ENCODE data around the gene OR2V2.
A peak's percentile ranks its signal among the peaks of the same experiment; 100 is the strongest.
"Not testable (repeated sequence)": the region's sequence is repeated elsewhere in the genome, so short reads cannot be mapped to it uniquely, and the experiment has no call there.

Gene OR2V2

DNA sequence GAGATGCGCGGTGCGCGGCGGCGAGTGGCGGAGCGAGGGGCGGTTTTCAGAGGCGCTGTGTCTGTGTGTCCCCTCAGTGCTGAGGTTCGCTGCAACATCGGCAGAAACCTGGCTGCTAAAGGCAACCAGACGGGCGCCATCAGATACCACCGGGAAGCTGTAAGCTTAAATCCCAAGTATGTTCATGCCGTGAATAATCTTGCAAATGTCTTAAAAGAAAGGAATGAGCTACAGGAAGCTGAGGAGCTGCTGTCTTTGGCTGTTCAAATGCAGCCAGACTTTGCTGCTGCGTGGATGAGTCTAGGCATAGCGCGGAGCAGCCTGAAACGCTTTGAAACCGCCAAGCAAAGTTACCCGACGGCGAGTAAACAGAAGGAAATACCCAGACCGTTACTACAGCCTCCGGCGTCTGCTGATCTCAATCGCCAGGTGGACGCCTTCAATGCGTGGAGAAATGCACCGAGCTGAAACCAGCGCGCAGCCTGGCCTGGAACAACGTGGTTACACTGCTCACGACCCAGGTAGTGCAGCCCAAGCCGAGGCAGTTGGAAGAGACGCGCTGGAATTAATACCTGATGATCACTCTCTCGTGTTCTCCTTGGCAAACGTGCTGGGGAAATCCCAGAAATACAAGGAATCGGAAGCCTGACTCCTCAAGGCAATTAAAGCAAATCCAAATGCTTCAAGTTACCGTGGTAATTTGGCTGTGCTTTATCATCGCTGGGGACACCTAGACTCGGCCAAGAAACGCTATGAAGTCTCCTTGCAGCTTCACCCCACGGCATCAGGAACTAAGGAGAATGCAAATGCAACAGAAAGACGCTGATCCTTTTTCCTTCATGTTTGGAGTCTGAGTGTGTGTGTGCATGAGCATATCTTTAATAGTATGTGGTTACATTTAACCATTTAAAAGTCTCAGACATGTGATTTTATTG is 32.3 kb upstream of the OR2V2 start:
- DNase-seq (ENCODE audit: low read depth), result no peak

DNA sequence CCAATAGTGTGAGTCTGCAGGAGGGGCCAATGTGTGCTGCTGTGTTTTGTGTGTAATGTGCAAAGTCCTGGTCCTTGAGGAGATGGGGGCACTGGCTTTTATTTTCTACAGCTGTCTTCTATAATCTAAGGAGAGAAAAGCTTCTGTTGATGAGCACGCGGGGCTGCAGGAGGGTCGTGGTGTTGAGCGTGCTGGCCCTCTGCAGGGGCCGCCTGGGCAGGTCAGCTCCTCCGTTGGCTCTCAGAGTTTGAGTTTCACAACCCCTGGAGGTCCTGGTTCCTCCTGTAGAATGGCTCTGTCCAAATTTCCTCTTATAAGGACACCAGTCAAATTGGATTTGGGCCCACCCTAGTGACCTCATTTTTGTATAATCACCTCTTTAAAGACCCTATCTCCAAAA is 29.0 kb upstream of the OR2V2 start:
- no peak for DNase-seq (ENCODE audit: low read depth)

DNA sequence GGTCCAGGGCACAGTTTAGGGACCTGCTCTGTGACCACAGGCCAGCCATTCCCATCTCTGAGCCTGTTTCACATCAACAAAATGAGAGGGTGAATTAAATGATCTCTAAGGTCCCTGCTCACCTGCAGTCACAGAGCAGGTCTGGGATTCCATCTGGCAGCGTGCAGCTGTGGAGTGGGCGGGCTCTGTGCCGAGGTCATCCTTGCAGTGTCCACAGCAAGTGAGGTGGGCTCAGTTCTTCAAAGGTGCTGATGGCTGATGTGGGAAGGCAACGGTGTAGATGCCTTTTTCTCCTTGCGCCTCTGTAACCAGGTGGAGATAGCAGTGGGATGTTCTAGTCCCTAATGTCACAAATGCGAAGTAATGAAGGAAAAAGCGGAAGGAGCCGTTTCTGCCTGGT is 28.3 kb upstream of the OR2V2 start:
- no peak for DNase-seq (ENCODE audit: low read depth)

DNA sequence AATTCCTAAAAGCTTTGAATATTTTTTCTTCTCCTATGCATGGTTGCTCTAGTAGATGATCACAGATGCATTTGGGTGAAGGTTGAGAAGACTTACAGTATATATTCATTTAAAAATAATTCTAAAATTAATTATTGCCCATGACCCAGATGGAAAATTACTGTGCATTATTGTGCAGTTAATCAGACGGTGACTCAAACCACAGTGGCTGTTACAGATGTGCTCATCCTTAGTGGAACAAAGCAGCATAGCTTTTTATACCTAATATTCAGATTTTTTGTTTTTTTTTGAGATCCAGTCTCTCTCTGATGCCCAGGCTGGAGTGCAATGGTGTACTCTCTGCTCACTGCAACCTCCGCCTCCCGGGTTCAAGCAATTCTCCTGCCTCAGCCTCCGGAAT is 27.1 kb upstream of the OR2V2 start:
- no peak for DNase-seq (ENCODE audit: low read depth)

DNA sequence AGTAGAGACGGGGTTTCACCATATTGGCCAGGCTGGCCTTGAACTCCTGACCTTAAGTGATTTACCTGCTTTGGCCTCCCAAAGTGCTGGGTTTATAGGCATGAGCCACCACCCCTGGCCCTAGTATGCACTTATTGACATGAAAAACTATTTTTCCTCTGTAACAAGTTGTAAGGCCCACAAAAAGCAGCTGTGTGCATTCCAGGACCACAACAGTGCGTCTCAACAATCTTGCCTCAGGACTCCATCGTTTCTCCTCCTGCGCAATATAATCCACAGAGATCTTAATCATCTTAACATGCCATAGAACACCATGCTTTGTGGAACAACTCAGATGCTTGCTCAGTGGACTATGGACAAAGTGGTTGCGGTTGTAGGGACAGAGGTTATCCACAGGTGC is 26.6 kb upstream of the OR2V2 start:
- no peak for DNase-seq (ENCODE audit: low read depth)

DNA sequence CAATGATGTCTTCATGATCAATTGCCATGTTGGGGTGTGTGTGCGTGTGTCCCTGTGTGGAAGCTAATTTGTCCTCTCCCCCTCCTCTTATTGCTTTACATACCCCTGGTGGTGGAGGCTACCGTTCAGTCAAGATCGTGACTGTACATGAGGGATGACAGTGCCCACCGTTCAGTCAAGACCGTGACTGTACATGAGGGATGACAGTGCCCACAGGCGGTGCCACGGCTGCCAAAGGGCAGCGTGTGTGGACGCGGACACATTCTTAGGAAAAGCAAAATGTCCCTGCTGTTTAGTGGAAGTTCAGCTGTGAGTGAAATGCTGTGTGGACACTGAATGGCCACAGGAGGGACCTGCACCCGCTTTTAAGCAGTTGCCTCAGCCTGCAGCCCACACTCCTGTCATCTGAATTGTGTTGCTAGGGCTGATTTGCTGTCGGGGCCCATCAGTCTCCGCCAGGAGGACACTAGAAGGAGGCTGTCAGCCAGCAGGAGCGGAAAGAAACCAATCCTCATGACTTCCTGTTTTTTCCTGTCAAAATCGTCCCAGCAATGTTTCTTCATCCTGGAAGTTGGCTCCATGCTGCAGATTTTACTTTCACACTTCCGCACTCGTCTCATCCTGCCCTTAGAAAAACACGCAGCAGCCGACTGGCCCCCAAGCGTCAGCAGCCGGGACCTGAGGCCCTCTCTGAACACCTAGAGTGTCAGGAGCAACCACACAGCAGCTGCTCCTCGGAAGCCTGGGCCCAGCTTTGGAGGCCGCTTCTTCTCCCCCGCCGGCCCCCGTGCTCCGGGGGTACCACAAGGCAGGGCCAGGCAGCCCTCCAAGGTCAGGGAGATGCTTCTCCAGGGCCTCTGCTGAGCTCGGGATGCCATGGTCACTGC is 25.5 kb upstream of the OR2V2 start:
- DNase-seq (ENCODE audit: low read depth), result no peak

DNA sequence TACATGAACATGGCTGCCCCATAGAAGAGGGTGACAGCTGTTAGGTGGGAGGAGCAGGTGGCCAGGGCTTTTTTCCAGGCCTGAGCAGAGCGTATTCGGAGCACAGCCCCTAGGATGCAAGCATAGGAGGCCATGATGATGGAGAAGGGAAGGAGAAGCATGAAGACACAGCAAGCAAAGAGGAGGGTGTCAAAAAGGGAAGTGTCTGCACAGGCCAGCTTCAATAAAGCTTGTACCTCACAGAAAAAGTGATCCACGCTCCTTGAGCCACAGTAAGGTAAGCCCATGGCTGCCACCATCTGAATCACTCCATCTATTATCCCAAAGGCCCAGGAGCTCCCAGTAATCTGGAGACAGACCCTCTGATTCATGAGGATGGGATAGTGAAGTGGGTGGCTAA is 22.9 kb upstream of the OR2V2 start:
- no peak for DNase-seq (ENCODE audit: low read depth)

DNA sequence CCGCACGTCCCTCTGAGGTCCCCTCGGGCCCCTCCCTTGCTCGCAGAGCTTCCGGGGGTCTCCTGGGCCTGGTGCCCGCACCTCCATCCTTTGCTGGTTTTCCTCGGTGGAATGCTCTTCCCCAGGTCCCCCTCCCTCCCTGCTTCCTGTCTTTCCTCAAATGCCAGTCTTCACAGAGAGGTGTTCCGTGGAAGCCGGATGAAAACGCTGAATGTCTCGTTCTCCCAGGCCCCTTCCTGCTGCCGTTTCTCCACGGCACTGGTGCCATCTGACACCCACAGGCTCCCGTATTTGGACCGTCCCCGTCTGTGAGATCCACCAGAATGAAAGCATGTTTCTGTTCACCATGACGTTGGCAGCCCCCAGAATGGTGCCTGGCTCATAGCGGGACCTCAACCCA is 20.5 kb upstream of the OR2V2 start:
- DNase-seq (ENCODE audit: low read depth), result no peak

DNA sequence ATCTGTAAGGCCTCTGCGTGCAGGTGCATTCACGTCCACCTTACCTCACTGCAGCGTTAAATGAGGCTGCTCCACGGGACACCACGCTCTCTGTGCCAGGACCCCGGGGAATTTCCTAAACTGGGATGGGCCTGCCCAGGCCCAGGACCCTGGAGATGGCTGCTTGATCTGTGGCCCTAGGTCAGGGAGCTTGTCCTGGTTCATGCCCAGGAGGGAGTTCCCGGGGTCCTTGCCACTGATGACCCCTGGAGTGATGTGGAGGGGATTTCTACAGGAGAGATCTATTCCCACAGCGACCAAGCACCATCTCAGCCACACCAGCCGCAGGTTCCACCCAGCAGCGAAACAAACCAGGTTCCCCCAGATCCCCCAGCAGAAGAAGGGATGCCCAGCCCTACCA is 19.9 kb upstream of the OR2V2 start:
- DNase-seq (ENCODE audit: low read depth), result no peak

DNA sequence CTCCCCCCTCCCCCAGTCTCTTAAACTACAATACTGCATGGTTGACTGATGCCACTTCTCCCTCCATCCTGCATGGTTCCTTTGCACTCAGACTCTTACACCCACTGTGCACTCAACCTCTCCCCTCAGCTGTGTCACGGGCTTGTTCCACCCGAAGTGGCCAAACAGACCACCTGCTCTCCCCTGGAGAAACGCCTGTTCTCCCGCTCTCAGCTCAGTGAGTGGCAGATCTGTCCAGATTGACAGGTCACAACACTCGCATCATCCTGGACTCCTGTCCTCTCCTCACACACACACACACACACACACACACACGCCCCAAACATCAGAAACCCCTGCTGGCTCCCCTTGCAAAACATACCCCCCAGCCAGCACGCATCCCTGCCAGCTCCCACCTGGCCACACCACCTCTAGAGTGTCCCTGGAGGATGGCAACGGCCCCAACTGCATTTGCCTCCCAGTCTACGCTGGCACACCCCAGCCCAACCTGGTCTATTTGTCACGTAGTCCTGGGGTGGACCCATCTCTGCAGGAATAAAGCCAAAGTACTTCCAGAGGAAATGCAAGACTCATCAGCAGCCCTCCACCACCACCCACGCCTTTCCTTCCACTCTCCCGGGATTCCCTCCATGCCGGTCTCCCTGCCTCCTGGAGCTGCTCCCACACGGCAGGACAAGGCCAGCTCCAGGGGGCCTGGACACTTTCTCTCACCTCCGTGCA is 19.3 kb upstream of the OR2V2 start:
- no peak for DNase-seq (ENCODE audit: low read depth)

DNA sequence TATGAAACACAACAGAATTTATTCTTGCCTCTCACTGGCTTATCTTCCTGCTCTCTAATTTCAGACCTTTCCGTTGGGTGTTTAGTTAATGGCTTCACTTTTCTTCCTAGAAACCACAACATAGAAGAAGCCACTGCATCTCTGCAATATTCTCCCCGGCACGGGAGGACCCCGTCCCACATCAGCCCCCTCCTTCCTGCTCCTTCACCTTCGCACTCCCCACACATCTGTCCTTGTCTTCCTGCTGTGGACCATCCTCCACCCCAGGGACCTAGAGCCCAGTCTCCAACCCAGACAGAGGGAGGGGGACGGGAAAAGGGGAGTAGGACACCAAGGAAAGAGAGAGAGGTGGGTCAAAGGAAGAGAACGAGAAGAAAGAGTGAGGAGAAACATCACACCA is 17.8 kb upstream of the OR2V2 start:
- DNase-seq (ENCODE audit: low read depth), result no peak

DNA sequence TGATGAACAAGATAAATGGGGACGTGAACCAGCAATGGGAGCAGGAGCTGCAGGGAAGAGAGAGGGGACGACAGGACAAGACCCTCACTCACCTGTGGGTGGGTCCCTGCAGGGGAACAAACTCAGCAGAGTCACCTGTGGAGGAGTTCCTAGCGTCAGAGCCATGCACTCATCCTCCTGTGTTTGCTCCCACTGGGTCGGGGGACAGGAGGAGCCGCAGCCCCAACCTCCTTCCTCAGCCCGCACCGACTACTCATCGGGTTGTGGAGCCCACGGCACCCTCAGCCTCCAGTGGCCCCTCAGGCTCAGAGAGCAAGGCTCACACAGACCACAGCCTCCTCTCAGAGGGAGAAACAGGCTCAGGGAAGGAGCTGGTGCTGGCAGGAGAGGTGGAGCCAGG is 17.3 kb upstream of the OR2V2 start:
- not testable (repeated sequence) for DNase-seq (ENCODE audit: low read depth)

DNA sequence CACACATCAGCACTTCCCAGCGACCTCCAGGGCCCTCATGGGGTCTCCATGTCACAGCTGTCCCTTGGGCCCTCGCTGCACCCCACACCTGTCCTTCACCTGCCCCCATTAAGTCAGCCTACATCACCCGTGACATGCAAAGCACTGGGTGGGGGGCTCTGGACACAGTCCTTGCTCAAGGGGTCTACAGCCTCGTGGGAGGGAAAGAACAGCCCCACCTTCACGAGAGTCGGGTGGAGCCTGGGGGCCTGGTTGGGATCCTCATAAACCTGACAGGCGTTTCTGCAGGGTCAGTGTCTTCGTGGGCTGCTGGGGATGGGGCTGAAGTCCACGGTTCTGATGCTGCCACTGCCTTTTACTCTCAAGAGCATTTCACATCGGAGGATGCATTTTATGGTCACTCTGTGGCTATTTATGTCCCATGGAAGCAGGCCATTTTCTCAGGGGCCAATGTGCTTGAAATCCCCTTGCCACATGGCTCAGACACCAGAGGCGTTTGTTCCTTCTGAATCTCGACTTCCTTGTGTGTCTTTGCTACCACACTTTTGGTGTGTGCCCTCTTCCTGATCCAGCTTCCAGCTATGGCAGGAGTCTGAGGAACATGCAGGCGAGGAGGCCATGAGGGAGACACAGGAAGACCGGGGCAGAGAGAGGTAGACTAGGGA is 16.4 kb upstream of the OR2V2 start, which contains the start of gene OR2V1:
TSS of gene OR2V1 (minus strand) at position 338 of the 665 bp plus-strand sequence. CDS start 5,865 bp downstream, outside the sequence.
- no peak for DNase-seq (ENCODE audit: low read depth)

DNA sequence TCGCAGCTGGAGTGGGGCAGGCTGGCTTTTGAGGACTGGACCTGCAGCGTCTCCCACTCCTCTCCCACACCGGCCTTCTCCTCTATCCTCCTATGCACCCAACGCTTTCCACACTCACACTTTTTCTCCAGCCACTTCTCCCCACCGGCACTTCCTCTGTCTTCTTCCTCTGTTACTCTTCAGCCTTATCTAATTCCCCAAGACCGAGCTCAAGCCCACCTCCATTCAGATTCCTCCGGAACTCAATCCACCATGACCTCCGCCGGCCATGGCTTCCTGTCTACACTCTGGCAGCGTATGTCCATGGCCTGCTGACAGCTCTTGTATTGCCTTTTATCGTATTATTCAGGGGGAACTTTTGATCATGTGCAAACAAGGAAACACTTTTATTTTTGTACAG is 15.9 kb upstream of the OR2V2 start:
- no peak for DNase-seq (ENCODE audit: low read depth)

DNA sequence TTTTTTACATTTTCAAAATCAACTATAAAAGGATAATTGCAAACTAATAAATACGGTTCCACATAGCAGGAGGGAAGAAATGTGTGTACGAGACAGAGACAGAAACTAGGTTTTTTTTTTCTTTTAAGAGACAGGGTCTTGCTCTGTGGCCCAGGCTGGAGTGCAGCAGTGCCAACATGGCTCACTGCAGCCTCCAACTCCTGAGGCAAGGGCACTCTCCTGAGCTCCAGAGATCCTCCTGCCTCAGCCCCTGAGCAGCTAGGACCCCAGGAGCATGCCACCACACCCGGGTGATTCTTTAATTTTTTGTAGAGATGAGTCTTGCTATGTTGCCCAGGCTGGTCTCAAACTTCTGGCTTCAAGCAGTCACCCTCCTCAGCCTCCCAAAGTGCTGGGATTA is 14.3 kb upstream of the OR2V2 start:
- DNase-seq (ENCODE audit: low read depth), result no peak

DNA sequence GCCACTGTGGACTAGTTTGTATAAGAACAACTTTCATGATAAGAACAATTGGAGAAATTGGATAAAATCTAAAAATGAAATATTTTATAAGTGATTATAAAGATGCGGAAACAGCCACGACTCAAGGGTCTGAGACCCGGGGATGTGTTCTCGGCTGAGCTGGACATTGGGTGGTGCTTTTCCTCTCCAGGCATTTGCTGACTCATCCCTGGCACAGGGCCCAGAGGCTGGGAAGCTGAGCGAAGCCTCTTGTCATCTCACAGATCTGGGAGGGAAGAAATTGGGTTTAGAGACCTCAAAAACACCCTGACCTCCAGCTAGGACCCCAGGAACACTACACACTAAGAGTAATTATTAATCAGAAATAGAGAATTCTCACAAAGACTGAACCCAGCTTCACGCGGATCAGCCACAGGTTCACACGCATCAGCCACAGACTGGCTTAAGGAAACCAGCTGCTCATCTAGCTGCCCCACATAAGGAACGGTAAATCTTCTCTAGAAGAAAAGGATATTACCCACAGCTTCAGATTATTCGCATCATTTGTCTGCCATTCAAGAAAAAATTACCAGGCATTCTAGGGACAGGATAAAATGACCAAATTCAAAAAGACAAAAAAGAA is 13.7 kb upstream of the OR2V2 start:
- peak; percentile 45 for DNase-seq (ENCODE audit: low read depth)

DNA sequence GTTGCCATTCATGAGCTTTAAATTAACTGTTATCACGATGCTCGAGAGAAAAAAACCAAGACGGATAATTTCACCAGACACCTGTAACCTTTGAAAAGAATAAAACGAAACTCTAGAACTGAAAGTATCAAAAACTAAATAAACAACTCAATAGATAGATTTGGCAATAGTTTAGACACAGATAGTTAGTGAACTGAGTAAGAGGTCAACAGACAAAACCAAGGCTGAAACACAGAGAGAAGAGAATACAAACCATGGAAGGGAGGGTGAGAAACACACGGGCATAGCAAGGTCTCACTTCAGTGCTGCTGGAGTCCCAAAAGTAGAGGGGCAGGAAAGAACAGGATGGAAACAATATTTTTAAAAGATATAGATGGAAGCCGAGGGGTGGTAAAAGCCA is 13.1 kb upstream of the OR2V2 start:
- no peak for DNase-seq (ENCODE audit: low read depth)

DNA sequence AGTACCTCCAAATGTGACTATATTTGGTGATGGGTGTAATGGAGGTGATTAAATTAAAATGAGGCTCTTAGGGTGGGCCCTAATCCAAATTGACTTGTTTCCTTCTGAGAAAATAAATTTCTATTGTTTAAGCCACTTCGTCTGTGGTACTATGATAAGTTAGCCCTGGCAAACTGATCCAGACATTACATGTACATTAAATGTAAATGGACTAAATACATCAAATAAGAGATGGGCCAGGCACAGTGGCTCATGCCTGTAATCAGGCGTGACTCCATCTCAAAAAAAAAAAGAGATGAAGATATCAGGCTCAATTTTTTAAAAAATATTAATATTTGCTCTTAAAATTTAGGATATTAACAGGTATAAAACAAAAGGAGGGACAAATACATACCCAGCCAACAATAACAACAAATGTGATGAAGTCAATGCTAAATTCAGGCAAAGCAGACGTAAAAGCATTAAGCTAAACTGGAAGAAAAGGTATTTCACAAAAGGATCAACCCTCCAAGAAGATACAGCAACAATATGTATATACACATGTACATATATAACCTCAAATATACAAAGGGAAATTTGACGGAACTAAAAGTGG is 10.9 kb upstream of the OR2V2 start:
- DNase-seq (ENCODE audit: low read depth), result no peak

DNA sequence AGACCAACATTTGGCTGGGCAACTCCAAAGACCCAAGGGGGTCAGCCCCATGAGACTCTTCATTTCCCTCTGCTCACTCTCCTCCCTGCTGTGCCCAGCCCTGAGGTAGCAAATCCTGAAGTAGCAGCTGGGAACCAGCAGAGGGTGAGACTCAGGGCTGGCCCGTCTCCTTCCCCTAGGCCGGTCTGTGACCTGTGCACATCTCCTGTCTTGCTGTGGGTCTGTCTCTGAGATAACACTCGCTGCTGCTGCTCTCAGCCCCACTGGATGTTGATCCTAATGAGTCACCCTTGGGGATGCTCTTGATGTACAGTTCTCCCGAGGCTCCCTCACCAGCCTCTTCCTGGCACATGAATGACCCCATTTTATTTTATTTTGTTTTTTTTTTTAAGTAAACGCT is 9.1 kb upstream of the OR2V2 start:
- no peak for DNase-seq (ENCODE audit: low read depth)

DNA sequence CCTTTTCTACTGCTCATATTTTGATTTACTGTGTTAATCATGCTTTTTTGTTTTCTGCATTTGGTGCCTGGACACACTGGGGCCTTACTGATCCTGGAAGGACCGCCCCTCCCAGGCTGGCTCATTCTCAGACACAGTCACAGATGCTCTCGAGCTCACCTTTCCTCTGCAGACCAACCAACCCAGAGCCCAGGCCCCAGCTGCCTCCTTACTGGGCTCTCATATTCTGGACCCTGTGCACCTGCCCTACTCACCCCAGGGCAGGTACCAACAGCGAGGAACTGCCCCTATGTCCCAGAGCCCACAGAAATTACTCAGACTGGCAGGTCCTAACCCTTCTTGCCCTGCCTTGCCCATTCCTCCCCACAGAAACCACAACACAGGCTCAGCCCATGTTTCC is 6.6 kb upstream of the OR2V2 start:
- DNase-seq (ENCODE audit: low read depth), result no peak

DNA sequence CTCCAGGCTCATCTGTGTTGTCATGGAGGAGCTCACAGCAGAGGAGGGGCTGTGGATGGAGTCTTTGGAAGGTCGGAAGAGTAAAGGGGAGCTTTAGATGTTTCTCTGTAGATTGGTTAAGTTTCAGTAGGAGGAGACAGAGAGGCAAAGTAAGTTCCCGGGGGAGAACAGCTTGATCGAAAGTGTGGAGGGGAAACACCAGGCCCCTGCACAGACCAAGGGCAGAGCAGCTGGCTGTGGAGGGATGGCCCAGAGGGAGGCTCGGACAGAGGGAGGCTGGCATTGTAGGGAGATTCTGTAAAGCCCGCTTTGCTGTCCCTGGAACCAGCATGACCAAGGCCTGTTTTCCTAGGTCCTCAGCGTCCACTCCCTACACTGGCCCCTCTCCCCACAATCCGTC is 5.3 kb upstream of the OR2V2 start:
- DNase-seq (ENCODE audit: low read depth), result no peak

Measured in HS-27A (cell line).